ENCODE data around the gene FOXO3.

DNA sequence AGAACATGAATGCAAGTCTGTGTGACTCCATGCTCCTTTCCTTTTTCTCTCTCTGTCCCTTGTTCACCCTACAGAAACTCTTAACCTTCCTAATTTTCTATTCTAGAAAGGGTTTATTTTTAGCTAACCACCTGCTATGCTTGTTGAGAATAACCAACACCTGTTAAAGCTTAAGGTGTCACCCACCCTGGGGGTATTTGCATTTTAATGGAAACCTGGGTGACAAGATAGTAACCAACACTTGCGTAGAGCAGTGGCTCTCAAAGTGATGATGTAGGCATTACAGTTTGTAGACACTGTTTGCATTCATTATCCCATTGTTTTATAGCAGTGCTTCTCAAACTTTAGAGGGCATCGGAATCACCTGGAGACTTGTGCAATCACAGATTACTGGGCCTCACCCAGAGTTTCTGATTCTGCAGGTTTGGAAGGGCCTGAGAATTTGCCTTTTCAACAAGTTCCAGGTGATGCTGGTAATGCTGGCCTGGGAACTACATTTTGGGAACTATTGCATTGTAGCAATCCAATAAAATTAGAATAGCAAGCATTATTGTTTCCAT is 173.1 kb downstream of the FOXO3 start:
- no peak for TF ChIP-seq EZH2 (IDR thresholded peaks at IDR 0.05; ENCODE audit: low read length)
- TF ChIP-seq, protein P1, sequence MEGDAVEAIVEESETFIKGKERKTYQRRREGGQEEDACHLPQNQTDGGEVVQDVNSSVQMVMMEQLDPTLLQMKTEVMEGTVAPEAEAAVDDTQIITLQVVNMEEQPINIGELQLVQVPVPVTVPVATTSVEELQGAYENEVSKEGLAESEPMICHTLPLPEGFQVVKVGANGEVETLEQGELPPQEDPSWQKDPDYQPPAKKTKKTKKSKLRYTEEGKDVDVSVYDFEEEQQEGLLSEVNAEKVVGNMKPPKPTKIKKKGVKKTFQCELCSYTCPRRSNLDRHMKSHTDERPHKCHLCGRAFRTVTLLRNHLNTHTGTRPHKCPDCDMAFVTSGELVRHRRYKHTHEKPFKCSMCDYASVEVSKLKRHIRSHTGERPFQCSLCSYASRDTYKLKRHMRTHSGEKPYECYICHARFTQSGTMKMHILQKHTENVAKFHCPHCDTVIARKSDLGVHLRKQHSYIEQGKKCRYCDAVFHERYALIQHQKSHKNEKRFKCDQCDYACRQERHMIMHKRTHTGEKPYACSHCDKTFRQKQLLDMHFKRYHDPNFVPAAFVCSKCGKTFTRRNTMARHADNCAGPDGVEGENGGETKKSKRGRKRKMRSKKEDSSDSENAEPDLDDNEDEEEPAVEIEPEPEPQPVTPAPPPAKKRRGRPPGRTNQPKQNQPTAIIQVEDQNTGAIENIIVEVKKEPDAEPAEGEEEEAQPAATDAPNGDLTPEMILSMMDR (optimal IDR thresholded peaks at IDR 0.05 in 1 of 3, IDR thresholded peaks at IDR 0.05 in 1 of 3, conservative IDR thresholded peaks at IDR 0.05 in 1 of 3; ENCODE audit: extremely low read depth in 1 of 3, insufficient read depth in 2 of 3, low read length in 3 of 3) = no peak
